Breast epithelium (tissue), 3 donors: ENCODE data around the gene BMAL1.

Experiments
- POLR2AphosphoS5 ChIP-seq, 3 donors: sonication (generic); formaldehyde crosslinking; IDR thresholded peaks; one replicate each; pipeline ENCODE4 v1.6.1; 2017; ENCODE audit warnings: antibody characterized with exemption in 3 of 3
- TF ChIP-seq, protein P1 (sequence below), 3 donors: fragments of 450-650 bp; IDR thresholded peaks; one replicate each; pipeline ENCODE4 v1.5.1; 2016 to 2017; ENCODE audit warnings: antibody characterized with exemption in 3 of 3, mild to moderate bottlenecking in 3 of 3, moderate library complexity in 3 of 3

DNA sequence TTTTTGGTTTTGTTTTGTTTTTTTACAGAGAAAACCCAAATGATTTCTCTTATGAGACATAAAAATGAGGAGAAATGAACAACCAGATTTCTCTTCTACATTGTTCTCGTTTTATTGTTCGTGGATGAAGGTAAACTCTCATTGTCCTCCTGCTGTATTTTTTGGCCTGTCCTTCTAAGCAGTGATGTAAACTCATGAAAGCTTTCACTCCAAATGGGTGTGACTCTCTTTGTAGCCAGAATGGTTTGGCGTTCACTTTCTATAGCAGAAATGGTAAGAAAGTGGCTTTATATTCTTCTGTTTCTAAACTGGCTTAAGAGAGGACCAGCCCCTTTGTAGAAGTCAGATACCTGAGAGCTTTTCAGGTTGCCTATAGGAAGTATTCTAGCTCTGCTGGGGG lies 15.5 kb upstream of the BMAL1 start:
- TF ChIP-seq, protein P1, sequence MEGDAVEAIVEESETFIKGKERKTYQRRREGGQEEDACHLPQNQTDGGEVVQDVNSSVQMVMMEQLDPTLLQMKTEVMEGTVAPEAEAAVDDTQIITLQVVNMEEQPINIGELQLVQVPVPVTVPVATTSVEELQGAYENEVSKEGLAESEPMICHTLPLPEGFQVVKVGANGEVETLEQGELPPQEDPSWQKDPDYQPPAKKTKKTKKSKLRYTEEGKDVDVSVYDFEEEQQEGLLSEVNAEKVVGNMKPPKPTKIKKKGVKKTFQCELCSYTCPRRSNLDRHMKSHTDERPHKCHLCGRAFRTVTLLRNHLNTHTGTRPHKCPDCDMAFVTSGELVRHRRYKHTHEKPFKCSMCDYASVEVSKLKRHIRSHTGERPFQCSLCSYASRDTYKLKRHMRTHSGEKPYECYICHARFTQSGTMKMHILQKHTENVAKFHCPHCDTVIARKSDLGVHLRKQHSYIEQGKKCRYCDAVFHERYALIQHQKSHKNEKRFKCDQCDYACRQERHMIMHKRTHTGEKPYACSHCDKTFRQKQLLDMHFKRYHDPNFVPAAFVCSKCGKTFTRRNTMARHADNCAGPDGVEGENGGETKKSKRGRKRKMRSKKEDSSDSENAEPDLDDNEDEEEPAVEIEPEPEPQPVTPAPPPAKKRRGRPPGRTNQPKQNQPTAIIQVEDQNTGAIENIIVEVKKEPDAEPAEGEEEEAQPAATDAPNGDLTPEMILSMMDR (IDR thresholded peaks at IDR 0.05): no peak
- no peak for TF ChIP-seq POLR2AphosphoS5 (IDR thresholded peaks at IDR 0.05)
